GM21367 (cell line): Measurements from ENCODE around the gene CA5A.

ENCODE experiments used
- ATAC-seq: cut with Tn5 transposase; IDR thresholded peaks from one replicate; pipeline ENCODE4 v1.9.1; 2021; ENCODE audit not compliant: unreplicated experiment

CA5A gene

GRCh38 chr16:87964049-87964659 is 27.8 kb upstream of the CA5A start:
- no peak for ATAC-seq

- no peak for ATAC-seq
These were observed 27.1 kb upstream of the CA5A start for GRCh38 chr16:87963400-87963799.

- no peak for ATAC-seq
These were observed 25.3 kb upstream of the CA5A start for GRCh38 chr16:87961623-87962022.

- no peak for ATAC-seq
These were observed 24.5 kb upstream of the CA5A start for GRCh38 chr16:87960852-87961251.

- no peak for ATAC-seq
These were observed 24.0 kb upstream of the CA5A start for GRCh38 chr16:87960296-87960695.

- ATAC-seq = no peak
These were observed 23.2 kb upstream of the CA5A start for GRCh38 chr16:87959391-87959990.

GRCh38 chr16:87958632-87959031 is 22.3 kb upstream of the CA5A start:
- ATAC-seq = no peak

GRCh38 chr16:87957296-87958094 is 21.2 kb upstream of the CA5A start:
- ATAC-seq = no peak

GRCh38 chr16:87956365-87957231 is 20.3 kb upstream of the CA5A start:
- ATAC-seq = no peak

- no peak for ATAC-seq
These were observed 19.7 kb upstream of the CA5A start for GRCh38 chr16:87956098-87956364.

GRCh38 chr16:87955302-87956097 is 19.2 kb upstream of the CA5A start:
- ATAC-seq = no peak

- ATAC-seq = no peak
These were observed 18.5 kb upstream of the CA5A start for GRCh38 chr16:87954826-87955225.

GRCh38 chr16:87954361-87954760 is 18.0 kb upstream of the CA5A start:
- ATAC-seq = no peak

- ATAC-seq = no peak
These were observed 17.2 kb upstream of the CA5A start for GRCh38 chr16:87953308-87954215.

- ATAC-seq = no peak
These were observed 16.4 kb upstream of the CA5A start for GRCh38 chr16:87952751-87953150.

- no peak for ATAC-seq
These were observed 15.5 kb upstream of the CA5A start for GRCh38 chr16:87951552-87952538.

GRCh38 chr16:87950765-87951551 is 14.6 kb upstream of the CA5A start, which contains the start of gene BANP:
TSS of gene BANP (plus strand) at chr16:87951434. CDS start at chr16:87975116, 23,682 bp downstream.
- ATAC-seq = peak; percentile 84
